ENCODE measurements around the gene IGSF21.

IGSF21 gene

DNA sequence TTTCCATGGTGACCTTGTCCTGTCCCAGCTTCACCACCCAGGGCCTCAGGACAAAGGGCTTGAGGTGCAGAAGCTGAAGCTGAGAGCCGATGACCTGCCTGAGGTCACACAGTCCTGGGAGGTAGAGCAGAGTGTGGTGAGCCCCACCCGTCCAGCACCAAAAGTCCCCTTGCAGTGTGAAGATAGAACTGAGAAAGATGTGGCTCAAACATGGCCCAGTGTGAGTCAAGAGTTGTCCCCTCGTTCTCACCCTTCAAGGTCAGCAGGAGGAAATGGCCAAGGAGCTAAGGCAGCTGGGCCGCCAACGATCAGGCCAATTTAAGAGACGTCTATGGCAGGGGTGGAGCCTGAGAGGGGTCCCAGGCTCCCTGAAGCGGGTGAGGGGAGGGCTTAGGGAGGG, 215.7 kb downstream of the IGSF21 start:
- no peak for DNase-seq (ENCODE audit: low read depth in 2 of 2, low spot score in 1 of 2)

- no peak for DNase-seq (ENCODE audit: low read depth in 2 of 2, low spot score in 1 of 2)
Observed at GRCh38 chr1:18324246-18324645, 216.6 kb downstream of the IGSF21 start.

GRCh38 chr1:18325136-18325535, 217.5 kb downstream of the IGSF21 start:
- no peak for DNase-seq (ENCODE audit: low read depth in 2 of 2, low spot score in 1 of 2)

DNA sequence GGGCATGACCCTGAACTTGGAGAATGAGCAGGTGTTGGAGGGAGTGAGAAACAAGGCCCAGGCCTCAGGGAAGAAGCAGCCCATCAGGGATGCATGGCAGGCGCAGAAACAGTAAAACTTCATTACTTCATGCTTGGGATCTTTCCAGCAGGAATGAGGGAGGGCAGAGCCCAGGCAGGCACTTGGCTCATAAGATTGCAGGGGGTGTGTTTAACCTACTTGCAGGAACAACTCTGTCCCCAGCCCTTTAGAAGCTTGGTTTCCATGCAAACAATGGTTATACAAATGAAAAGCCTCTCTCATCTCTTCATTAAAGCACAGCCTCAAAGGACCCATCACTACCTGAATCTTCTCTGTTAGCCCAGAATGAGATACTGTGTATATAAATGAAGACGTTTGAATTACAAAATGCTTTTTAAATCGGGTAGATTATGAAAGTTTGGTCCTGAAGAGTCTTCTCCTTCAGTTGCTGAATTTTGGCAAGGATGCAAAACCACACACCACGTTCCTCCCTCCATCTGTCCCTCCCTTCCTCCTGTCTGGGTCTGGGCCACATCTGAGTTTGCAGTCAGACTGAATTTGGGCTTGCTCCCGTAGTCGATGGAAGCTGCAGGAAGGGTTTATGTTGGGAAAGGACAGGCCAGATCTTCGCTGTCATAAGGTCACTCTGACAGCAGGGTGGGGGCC, 218.8 kb downstream of the IGSF21 start:
- DNase-seq (ENCODE audit: low read depth in 2 of 2, low spot score in 1 of 2) = no peak

DNA sequence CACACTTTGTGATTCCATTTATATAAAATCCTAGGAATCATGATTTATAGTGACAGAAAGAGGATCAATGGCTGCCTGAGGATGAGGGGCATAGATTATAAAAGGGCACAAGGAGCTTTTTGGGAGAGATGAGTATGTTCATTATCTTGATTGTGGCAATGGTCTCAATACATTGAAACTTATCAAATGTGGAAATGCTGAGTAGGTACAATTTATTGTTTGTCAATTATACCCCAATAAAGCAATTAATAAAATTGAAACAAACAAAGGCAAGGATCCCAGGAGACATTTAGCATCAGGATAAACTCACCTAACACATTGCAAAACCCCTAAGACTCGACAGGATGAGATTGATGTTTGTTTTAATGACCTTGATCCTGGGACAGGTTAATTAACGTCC, 220.1 kb downstream of the IGSF21 start:
- no peak for DNase-seq (ENCODE audit: low read depth in 2 of 2, low spot score in 1 of 2)

DNA sequence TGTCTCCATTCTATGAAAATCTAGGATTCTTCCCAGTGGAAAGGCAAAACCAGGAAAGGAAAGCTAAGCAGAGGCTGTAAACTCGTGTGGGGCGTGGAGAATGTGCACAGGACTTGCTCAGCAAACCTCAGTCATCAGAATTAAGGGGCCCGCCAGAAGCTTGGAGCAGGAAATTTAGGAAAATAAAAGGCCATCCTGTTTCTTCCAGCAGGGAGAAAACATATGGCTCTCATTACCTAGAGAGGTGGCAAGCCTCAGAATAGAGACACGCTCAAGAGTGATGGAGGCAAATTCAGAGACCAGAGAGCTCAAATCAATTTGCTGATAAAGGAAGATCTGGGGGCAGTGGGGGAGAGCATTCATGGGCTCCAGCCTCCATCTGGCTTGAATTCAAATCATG, 221.2 kb downstream of the IGSF21 start:
- DNase-seq (ENCODE audit: low read depth in 2 of 2, low spot score in 1 of 2) = no peak

GRCh38 chr1:18329469-18330253, 222.1 kb downstream of the IGSF21 start:
- DNase-seq (ENCODE audit: low read depth in 2 of 2, low spot score in 1 of 2) = no peak

DNA sequence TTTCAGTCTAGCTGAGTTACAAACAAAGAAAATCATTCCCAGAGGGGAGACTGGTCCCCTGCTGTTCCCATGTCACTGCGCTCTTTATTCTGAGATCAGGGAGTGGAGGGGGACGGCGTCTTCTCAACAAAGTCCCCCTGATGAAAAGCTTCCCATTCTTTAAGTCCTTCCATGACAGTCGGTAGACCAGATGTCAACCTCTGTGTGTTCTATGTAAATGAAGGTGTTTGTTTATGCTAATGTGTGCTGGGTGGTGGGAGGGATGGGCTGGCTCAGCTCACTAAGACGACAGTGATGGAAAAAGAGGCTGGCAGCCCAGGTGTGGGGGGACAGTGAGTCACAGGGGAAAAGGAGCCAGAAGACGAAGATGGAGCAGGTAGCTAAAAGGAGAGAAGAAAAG, 225.0 kb downstream of the IGSF21 start:
- DNase-seq (ENCODE audit: low read depth in 2 of 2, low spot score in 1 of 2) = no peak

GRCh38 chr1:18333220-18333619, 225.6 kb downstream of the IGSF21 start:
- no peak for DNase-seq (ENCODE audit: low read depth in 2 of 2, low spot score in 1 of 2)

GRCh38 chr1:18336801-18337200, 229.2 kb downstream of the IGSF21 start:
- no peak for DNase-seq (ENCODE audit: low read depth in 2 of 2, low spot score in 1 of 2)

GRCh38 chr1:18337757-18338156, 230.2 kb downstream of the IGSF21 start:
- no peak for DNase-seq (ENCODE audit: low read depth in 2 of 2, low spot score in 1 of 2)

DNA sequence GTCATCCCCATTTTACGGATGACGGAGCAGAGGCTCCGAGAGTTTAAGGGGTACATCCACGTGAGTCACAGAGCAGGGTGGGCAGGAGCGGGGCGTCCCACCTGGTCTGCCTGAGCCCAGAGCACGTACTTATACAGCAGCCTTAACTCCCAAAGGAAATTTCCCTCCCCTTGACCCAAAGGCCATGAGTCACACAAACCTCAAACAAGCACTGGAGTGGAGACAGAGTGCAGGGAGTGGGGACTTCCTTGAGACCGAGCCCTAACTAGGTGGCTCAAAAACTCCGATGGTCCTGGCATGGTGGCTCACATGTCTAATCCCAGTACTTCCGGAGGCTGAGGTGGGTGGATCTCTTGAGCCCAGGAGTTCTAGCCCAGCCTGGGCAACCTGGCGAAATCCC, 231.6 kb downstream of the IGSF21 start:
- no peak for DNase-seq (ENCODE audit: low read depth in 2 of 2, low spot score in 1 of 2)

DNA sequence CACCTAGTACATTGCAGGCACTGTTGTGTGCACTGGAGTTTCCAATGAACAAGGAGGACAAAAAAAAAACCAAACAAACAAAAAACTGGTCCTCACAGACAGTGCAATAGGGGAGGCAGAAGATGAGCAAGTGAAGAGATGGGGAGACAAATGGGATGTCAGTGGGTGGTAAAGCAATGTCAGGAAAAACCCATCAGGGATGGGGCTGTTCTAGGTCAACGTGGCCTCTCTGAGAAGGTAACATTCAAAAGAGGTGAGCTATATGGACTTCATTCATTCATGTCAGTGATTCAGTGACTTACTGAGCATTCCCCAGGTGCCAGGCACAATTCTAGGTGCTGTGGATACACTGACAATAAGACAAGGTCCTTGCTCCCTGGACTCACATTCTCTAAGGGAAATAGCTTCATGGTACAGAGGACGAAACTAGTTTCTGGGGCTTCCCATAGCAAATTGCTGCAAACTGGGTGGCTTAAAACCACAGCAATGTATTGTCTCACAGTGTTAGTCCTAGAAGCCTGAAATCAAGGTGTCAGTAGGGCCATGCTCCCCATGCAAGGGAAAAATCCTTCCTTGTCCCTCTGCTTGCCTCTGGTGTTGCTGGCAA, 232.7 kb downstream of the IGSF21 start:
- no peak for DNase-seq (ENCODE audit: low read depth in 2 of 2, low spot score in 1 of 2)

GRCh38 chr1:18340787-18341186, 233.2 kb downstream of the IGSF21 start:
- no peak for DNase-seq (ENCODE audit: low read depth in 2 of 2, low spot score in 1 of 2)

DNA sequence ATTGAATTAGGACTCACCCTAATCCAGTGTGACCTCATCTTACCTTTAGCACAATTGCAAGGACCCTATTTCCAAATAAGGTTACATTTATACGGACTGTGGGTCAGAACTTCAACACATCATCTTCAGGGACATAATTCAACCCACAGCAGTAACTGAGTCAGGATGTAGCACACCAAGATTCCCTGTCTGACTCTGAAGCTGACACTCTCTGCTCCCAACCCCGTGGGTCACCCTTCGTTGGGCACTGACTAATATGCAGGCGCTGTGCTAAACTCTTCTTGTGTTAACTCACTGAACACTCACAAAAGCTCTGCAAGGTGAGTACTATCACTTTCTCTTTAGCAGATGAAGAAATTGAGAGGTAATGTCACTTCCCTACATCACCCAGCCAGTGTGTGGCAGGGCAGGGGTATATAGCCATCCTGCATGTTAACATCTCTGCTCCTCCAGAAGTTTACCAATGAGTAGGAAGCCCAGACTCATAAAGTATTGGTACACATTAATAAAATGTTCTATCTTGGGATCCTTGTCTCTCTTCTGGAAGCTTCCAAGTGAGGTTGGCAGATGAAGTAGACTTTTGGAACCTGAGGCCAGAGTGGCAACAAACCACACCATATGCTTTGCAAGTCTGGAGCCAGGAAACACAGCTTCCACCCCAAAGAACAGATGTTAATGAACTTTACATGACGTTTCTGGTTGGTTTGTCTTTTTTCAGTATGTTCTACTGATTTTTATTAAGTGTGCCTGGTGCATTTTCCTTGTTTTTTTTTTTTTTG, 233.9 kb downstream of the IGSF21 start:
- DNase-seq (ENCODE audit: low read depth in 2 of 2, low spot score in 1 of 2) = no peak

- no peak for DNase-seq (ENCODE audit: low read depth in 2 of 2, low spot score in 1 of 2)
Observed at GRCh38 chr1:18342744-18343143, 235.1 kb downstream of the IGSF21 start.

- DNase-seq (ENCODE audit: low read depth in 2 of 2, low spot score in 1 of 2) = no peak
Observed at GRCh38 chr1:18343581-18343980, 236.0 kb downstream of the IGSF21 start.

- DNase-seq (ENCODE audit: low read depth in 2 of 2, low spot score in 1 of 2) = no peak
Observed at GRCh38 chr1:18344755-18345154, 237.2 kb downstream of the IGSF21 start.

- no peak for DNase-seq (ENCODE audit: low read depth in 2 of 2, low spot score in 1 of 2)
Observed at GRCh38 chr1:18347559-18347958, 240.0 kb downstream of the IGSF21 start.

DNA sequence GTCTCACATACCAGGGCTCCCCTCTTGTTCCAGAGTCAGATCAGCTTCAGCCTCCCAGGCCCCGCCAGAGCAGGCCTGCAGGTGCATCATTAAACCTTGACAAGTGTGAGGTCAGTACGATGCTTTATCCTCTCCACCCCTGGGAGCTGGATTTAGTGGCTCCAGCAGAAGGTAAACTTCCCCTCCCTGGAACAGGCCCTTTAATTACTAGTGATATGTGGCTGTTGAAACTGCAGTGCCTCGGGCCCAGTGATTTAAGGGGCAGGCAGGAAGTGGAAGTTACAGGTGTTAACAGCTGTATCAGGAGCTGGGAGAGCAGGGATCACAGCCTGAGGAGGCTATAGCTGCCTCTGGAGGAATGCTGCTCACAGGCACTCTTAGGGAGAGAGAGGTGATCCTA, 240.8 kb downstream of the IGSF21 start:
- no peak for DNase-seq (ENCODE audit: low read depth in 2 of 2, low spot score in 1 of 2)

DNA sequence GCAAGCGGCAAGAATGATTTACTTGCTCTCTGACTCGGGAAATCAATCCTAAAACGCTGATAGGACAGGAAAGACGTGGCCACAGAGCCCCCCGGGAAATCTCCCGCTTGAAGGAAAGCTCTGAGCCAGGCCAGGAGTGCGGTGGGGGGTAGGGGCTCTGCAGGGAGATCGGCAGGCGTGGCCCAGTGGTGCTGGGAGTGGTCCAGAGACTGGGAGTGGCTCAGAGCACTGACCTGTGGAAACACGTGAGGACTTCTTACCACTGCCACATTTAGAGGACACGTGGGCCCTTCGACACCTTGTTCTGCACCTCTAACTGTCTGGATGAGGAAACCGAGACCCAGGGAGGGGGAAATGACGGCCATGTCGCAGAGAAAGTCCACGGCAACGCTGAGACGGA, 243.1 kb downstream of the IGSF21 start:
- no peak for DNase-seq (ENCODE audit: low read depth in 2 of 2, low spot score in 1 of 2)

DNA sequence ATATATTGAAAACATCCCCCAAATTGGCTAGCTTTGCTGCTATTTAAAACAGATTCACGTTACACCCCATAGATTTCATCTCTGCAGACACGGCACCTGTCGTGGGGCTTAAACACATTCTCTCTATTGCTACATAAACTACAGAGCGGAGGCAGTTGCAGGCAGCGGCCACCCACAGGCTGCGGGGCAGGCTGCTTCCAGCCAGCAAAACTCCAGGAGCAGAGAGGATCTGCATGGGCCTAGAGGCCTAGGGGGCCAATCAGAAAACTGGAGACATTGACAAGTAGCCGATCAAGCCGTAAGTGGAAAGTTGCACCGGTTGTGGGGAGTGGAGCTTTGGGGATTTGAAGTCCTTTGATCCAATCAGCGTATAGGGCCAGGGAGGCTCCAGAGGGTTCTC, 244.1 kb downstream of the IGSF21 start:
- no peak for DNase-seq (ENCODE audit: low read depth in 2 of 2, low spot score in 1 of 2)

Measured in stimulated activated CD8-positive, alpha-beta memory T cell treated with anti-CD3 and anti-CD28 coated beads, Interleukin-4, amount 100 ng/mL, for 4 hours (primary cell).